ENCODE results near the gene REG3A.

The REG3A gene

GRCh38 chr2:79159653-79160052 is at the start of gene REG3A:
Gene REG3A, minus strand, starts transcription at chr2:79159753. Its CDS starts 348 bp downstream, at chr2:79159405.
- in situ Hi-C loops (cut with MboI; ENCODE audit: low sequenced_read_pairs), result no loop called here

- in situ Hi-C loops (cut with MboI; ENCODE audit: low sequenced_read_pairs), result no loop called here
Observed at GRCh38 chr2:79200762-79201161, 41.2 kb upstream of the REG3A start.

GRCh38 chr2:79191816-79192215 is 32.3 kb upstream of the REG3A start:
- in situ Hi-C loops (cut with MboI; ENCODE audit: low sequenced_read_pairs), result no loop called here

GRCh38 chr2:79191081-79191480 is 31.5 kb upstream of the REG3A start:
- in situ Hi-C loops (cut with MboI; ENCODE audit: low sequenced_read_pairs), result no loop called here

- in situ Hi-C loops (cut with MboI; ENCODE audit: low sequenced_read_pairs), result no loop called here
Observed at GRCh38 chr2:79189465-79189864, 29.9 kb upstream of the REG3A start.

GRCh38 chr2:79181617-79182016 is 22.1 kb upstream of the REG3A start:
- in situ Hi-C loops (cut with MboI; ENCODE audit: low sequenced_read_pairs), result no loop called here

- in situ Hi-C loops (cut with MboI; ENCODE audit: low sequenced_read_pairs), result no loop called here
Observed at GRCh38 chr2:79180092-79180491, 20.5 kb upstream of the REG3A start.

GRCh38 chr2:79179036-79179435 is 19.5 kb upstream of the REG3A start:
- in situ Hi-C loops (cut with MboI; ENCODE audit: low sequenced_read_pairs), result no loop called here

- in situ Hi-C loops (cut with MboI; ENCODE audit: low sequenced_read_pairs), result no loop called here
Observed at GRCh38 chr2:79178076-79178674, 18.6 kb upstream of the REG3A start.

- in situ Hi-C loops (cut with MboI; ENCODE audit: low sequenced_read_pairs), result no loop called here
Observed at GRCh38 chr2:79171348-79171958, 11.9 kb upstream of the REG3A start.

GRCh38 chr2:79162801-79163200 is 3.2 kb upstream of the REG3A start:
- in situ Hi-C loops (cut with MboI; ENCODE audit: low sequenced_read_pairs), result no loop called here

GRCh38 chr2:79162132-79162531 is 2.6 kb upstream of the REG3A start:
- in situ Hi-C loops (cut with MboI; ENCODE audit: low sequenced_read_pairs), result no loop called here

GRCh38 chr2:79159030-79159429 is 523 bp downstream of the REG3A start:
- in situ Hi-C loops (cut with MboI; ENCODE audit: low sequenced_read_pairs), result no loop called here

GRCh38 chr2:79155826-79156476 is 3.6 kb downstream of the REG3A start:
- in situ Hi-C loops (cut with MboI; ENCODE audit: low sequenced_read_pairs), result no loop called here

GRCh38 chr2:79139423-79139822 is 20.1 kb downstream of the REG3A start:
- in situ Hi-C loops (cut with MboI; ENCODE audit: low sequenced_read_pairs), result no loop called here

- in situ Hi-C loops (cut with MboI; ENCODE audit: low sequenced_read_pairs), result no loop called here
Observed at GRCh38 chr2:79138385-79138784, 21.2 kb downstream of the REG3A start.

GRCh38 chr2:79131687-79132086 is 27.9 kb downstream of the REG3A start:
- in situ Hi-C loops (cut with MboI; ENCODE audit: low sequenced_read_pairs), result no loop called here

GRCh38 chr2:79129804-79130203 is 29.7 kb downstream of the REG3A start:
- in situ Hi-C loops (cut with MboI; ENCODE audit: low sequenced_read_pairs), result no loop called here

GRCh38 chr2:79129260-79129659 is 30.3 kb downstream of the REG3A start:
- in situ Hi-C loops (cut with MboI; ENCODE audit: low sequenced_read_pairs), result no loop called here

- in situ Hi-C loops (cut with MboI; ENCODE audit: low sequenced_read_pairs), result no loop called here
Observed at GRCh38 chr2:79128406-79128805, 31.1 kb downstream of the REG3A start.

GRCh38 chr2:79125721-79125985 is 33.9 kb downstream of the REG3A start:
- in situ Hi-C loops (cut with MboI; ENCODE audit: low sequenced_read_pairs), result no loop called here

- in situ Hi-C loops (cut with MboI; ENCODE audit: low sequenced_read_pairs), result no loop called here
Observed at GRCh38 chr2:79124907-79125720, 34.4 kb downstream of the REG3A start.
